A549 (cell line): ENCODE data around the gene PADI2.

Experiments used
- EP300 ChIP-seq, 2 experiments: fragments of >200 bp; sonication (Bioruptor Twin); formaldehyde crosslinking; IDR thresholded peaks; 2 replicates in 1 of 2; 3 replicates in 1 of 2; pipeline ENCODE4 v1.6.1; 2016 to 2017
- ESRRA ChIP-seq: fragments of 150-350 bp; IDR thresholded peaks from 2 replicates; pipeline ENCODE4 v1.6.1; 2014; ENCODE audit warnings: mild to moderate bottlenecking, low read length, borderline replicate concordance
- FOSB ChIP-seq: fragments of 250-450 bp; sonication (Bioruptor Pico); IDR thresholded peaks from 2 replicates; pipeline ENCODE4 v1.5.0; 2020; ENCODE audit warnings: mild to moderate bottlenecking, moderate library complexity
- MYC ChIP-seq: IDR thresholded peaks from 2 replicates; pipeline ENCODE4 v1.6.1; 2012; ENCODE audit warnings: mild to moderate bottlenecking, inconsistent platforms, low read length, improper control_type of control experiment, borderline replicate concordance
- NR3C1 ChIP-seq: fragments of >200 bp; sonication (Bioruptor Twin); formaldehyde crosslinking; IDR thresholded peaks from 3 replicates; pipeline ENCODE4 v1.6.1; 2017
- RAD21 ChIP-seq, 2 experiments: fragments of >200 bp in 1 of 2; sonication (Bioruptor Twin) in 1 of 2; formaldehyde crosslinking in 1 of 2; IDR thresholded peaks in 1 of 2; conservative IDR thresholded peaks in 1 of 2; 2 replicates in 1 of 2; 3 replicates in 1 of 2; pipeline ENCODE4 v1.6.1; 2012 to 2018; ENCODE audit warnings: inconsistent platforms in 1 of 2
- SMC3 ChIP-seq: fragments of >200 bp; sonication (Bioruptor Twin); formaldehyde crosslinking; IDR thresholded peaks from 3 replicates; pipeline ENCODE4 v1.6.1; 2018; ENCODE audit warnings: inconsistent platforms
- TF ChIP-seq, protein P1 (sequence below): fragments of >200 bp; sonication (Bioruptor Twin); formaldehyde crosslinking; IDR thresholded peaks from 3 replicates; pipeline ENCODE4 v1.5.1; 2016

DNA sequence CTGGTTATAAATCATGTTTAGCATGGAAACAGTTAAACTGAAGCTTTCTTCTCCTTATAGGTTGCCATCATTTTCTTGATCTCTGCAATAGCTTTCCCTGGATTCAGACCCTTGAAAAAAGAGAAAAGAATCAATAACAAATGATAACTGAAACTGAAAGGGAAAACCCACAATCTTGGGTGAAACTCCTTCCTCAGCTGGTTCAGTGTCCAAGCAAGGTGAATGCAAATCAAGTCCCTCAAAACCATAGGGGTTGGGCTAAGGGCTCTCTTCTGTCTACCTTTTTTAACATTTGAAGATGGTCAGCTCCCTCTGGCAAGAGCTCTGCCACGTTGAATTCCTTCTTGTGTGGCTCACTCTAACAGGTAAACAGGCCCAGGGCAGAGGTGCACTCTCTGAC, 100.4 kb downstream of the PADI2 start:
- TF ChIP-seq, protein P1, sequence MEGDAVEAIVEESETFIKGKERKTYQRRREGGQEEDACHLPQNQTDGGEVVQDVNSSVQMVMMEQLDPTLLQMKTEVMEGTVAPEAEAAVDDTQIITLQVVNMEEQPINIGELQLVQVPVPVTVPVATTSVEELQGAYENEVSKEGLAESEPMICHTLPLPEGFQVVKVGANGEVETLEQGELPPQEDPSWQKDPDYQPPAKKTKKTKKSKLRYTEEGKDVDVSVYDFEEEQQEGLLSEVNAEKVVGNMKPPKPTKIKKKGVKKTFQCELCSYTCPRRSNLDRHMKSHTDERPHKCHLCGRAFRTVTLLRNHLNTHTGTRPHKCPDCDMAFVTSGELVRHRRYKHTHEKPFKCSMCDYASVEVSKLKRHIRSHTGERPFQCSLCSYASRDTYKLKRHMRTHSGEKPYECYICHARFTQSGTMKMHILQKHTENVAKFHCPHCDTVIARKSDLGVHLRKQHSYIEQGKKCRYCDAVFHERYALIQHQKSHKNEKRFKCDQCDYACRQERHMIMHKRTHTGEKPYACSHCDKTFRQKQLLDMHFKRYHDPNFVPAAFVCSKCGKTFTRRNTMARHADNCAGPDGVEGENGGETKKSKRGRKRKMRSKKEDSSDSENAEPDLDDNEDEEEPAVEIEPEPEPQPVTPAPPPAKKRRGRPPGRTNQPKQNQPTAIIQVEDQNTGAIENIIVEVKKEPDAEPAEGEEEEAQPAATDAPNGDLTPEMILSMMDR = no peak
- TF ChIP-seq FOSB (CRISPR knock-in tag) (no peak), ESRRA (no peak), MYC (no peak), SMC3 (no peak), NR3C1 (no peak), RAD21 (conservative IDR thresholded peaks at IDR 0.05 in 1 of 2, IDR thresholded peaks at IDR 0.05 in 1 of 2) (no peak), EP300 (IDR thresholded peaks at IDR 0.05) (no peak)
